Neuronal stem cell (in vitro differentiated cells): ENCODE results near the gene MYLK4.

Source experiments
- DNase-seq: peaks from one replicate; pipeline ENCODE4 v3.0.0-alpha.2; 2013; ENCODE audit warnings: low spot score
- H2AFZ ChIP-seq: one replicate; pipeline ENCODE4 v1.6.1; 2013; ENCODE audit warnings: mild to moderate bottlenecking, low read length, inconsistent platforms
- H2AK5ac ChIP-seq: 2 replicates; pipeline ENCODE4 v1.6.1; 2013; ENCODE audit warnings: low read depth, mild to moderate bottlenecking, inconsistent platforms, low read length, moderate library complexity, mixed read lengths
- H2BK120ac ChIP-seq: 2 replicates; pipeline ENCODE4 v1.6.1; 2013; ENCODE audit warnings: low read depth, mild to moderate bottlenecking, inconsistent platforms, low read length, moderate library complexity, mixed read lengths
- H2BK12ac ChIP-seq: one replicate; pipeline ENCODE4 v1.6.1; 2013; ENCODE audit warnings: low read length, inconsistent platforms
- H2BK15ac ChIP-seq: 2 replicates; pipeline ENCODE4 v1.6.1; 2013; ENCODE audit warnings: mild to moderate bottlenecking, low read length, inconsistent platforms, mixed read lengths
- H2BK5ac ChIP-seq: one replicate; pipeline ENCODE4 v1.6.1; 2013; ENCODE audit warnings: inconsistent platforms, mild to moderate bottlenecking, low read length, moderate library complexity
- H3K14ac ChIP-seq: one replicate; pipeline ENCODE4 v1.6.1; 2013; ENCODE audit warnings: low read length, inconsistent platforms
- H3K18ac ChIP-seq: 2 replicates; pipeline ENCODE4 v1.6.1; 2013; ENCODE audit warnings: low read length, inconsistent platforms
- H3K23ac ChIP-seq: 2 replicates; pipeline ENCODE4 v1.6.1; 2013; ENCODE audit warnings: low read depth, mild to moderate bottlenecking, mixed read lengths, low read length, inconsistent platforms; ENCODE audit not compliant: poor library complexity
- H3K27ac ChIP-seq: replicated peaks from 3 replicates; pipeline ENCODE4 v1.5.1; 2013; ENCODE audit warnings: low read length, inconsistent platforms
- H3K27me3 ChIP-seq, 3 experiments: 2 replicates each; pipeline ENCODE4 v1.6.1; 2013; ENCODE audit warnings: low read length in 3 of 3, mild to moderate bottlenecking in 2 of 3, inconsistent platforms in 1 of 3, low read depth in 1 of 3, mixed read lengths in 1 of 3, moderate library complexity in 1 of 3; ENCODE audit not compliant: control insufficient read depth in 3 of 3, insufficient read depth in 3 of 3
- H3K36me3 ChIP-seq, 2 donors: replicated peaks in 1 of 2; 2 replicates each; pipeline ENCODE4 v1.6.1; 2013; ENCODE audit warnings: low read length in 2 of 2; ENCODE audit not compliant: control insufficient read depth in 2 of 2, insufficient read depth in 2 of 2
- H3K4ac ChIP-seq: 2 replicates; pipeline ENCODE4 v1.6.1; 2013; ENCODE audit warnings: inconsistent platforms, mild to moderate bottlenecking, low read length, moderate library complexity
- H3K4me1 ChIP-seq, 2 donors: 1 replicate in 1 of 2; 2 replicates in 1 of 2; pipeline ENCODE4 v1.6.1; 2013; ENCODE audit warnings: low read length in 2 of 2, low read depth in 1 of 2; ENCODE audit not compliant: control insufficient read depth in 2 of 2, insufficient read depth in 1 of 2
- H3K4me2 ChIP-seq: one replicate; pipeline ENCODE4 v1.6.1; 2013; ENCODE audit warnings: mild to moderate bottlenecking, low read length, inconsistent platforms; ENCODE audit not compliant: insufficient read depth, poor library complexity, severe bottlenecking
- H3K4me3 ChIP-seq, 2 donors: 2 replicates each; pipeline ENCODE4 v1.5.1; 2013; ENCODE audit warnings: low read length in 2 of 2, mild to moderate bottlenecking in 2 of 2, inconsistent platforms in 1 of 2, moderate library complexity in 1 of 2
- H3K79me1 ChIP-seq: one replicate; pipeline ENCODE4 v1.6.1; 2013; ENCODE audit warnings: low read depth, mild to moderate bottlenecking, inconsistent platforms, low read length, moderate library complexity
- H3K9ac ChIP-seq: one replicate; pipeline ENCODE4 v1.6.1; 2013; ENCODE audit warnings: mild to moderate bottlenecking, low read depth, low read length, inconsistent platforms; ENCODE audit not compliant: poor library complexity
- H3K9me3 ChIP-seq, 2 donors: replicated peaks in 1 of 2; 2 replicates each; pipeline versions ENCODE3 to v1.6.1; 2013; ENCODE audit warnings: low read length in 2 of 2, mild to moderate bottlenecking in 2 of 2, inconsistent platforms in 1 of 2, low read depth in 1 of 2, mixed read lengths in 1 of 2, moderate library complexity in 1 of 2; ENCODE audit not compliant: control insufficient read depth in 2 of 2, insufficient read depth in 1 of 2
- H4K8ac ChIP-seq: one replicate; pipeline ENCODE4 v1.6.1; 2013; ENCODE audit warnings: low read depth, mild to moderate bottlenecking, inconsistent platforms, low read length, moderate library complexity
- H4K91ac ChIP-seq: one replicate; pipeline ENCODE4 v1.6.1; 2013; ENCODE audit warnings: low read length, low read depth, mild to moderate bottlenecking, inconsistent platforms; ENCODE audit not compliant: poor library complexity
- WGBS, 2 donors: extraction: QIAGEN DNeasy Blood & Tissue Kit; methylation state at CpG; one replicate each; pipeline ENCODE4 v1.1.7; 2013; ENCODE audit warnings: missing lambda C conversion rate in 2 of 2, mixed read lengths in 1 of 2; ENCODE audit not compliant: insufficient read length in 2 of 2, insufficient replicate concordance in 1 of 2; ENCODE audit errors: extremely low coverage in 2 of 2; 5-methylcytosine and 5-hydroxymethylcytosine counted together

The MYLK4 gene

GRCh38 chr6:2713473-2714110, 37.1 kb downstream of the MYLK4 start:
- Histone ChIP-seq H3K4me1 (no peaks in the 10 kb centered on the region), H2BK120ac (no peak overlapping the region), H3K79me1 (no peaks in the 10 kb centered on the region), H3K36me3 (no peaks in the 10 kb centered on the region), H2BK5ac (no peak overlapping the region), H3K23ac (peak overlapping the region; percentile 16), H3K27ac (no peak overlapping the region), H2AFZ (no peak overlapping the region), H4K8ac (no peak overlapping the region), H3K18ac (no peak overlapping the region), H3K4me2 (no peak overlapping the region), H3K27me3 (no peaks in the 10 kb centered on the region), H3K4me3 (no peak overlapping the region), H2BK15ac (no peak overlapping the region), H4K91ac (no peak overlapping the region), H3K9ac (no peak overlapping the region), H3K14ac (no peak overlapping the region), H2AK5ac (no peak overlapping the region), H3K9me3 (peaks cover 5 to 7% of the 10 kb centered on the region in 2 donors), H3K4ac (no peak overlapping the region), H2BK12ac (no peak overlapping the region)
- DNase-seq: no peak
- WGBS, 2 donors: no CpG with 5 or more reads among the region's 8 CpGs

- no peaks in the 10 kb centered on the region for H3K79me1 ChIP-seq
- no peak overlapping the region for H3K18ac ChIP-seq
- no peak overlapping the region for H3K23ac ChIP-seq
- no peaks in the 10 kb centered on the region for H3K27me3 ChIP-seq
- H3K27ac ChIP-seq: no peak overlapping the region
- no peak overlapping the region for H3K9ac ChIP-seq
- H2BK5ac ChIP-seq: no peak overlapping the region
- no peak overlapping the region for H2BK12ac ChIP-seq
- H2AK5ac ChIP-seq: no peak overlapping the region
- no peaks in the 10 kb centered on the region for H3K4me1 ChIP-seq
- H4K8ac ChIP-seq: no peak overlapping the region
- no peak overlapping the region for H3K14ac ChIP-seq
- H2AFZ ChIP-seq: no peak overlapping the region
- no peak for DNase-seq
- H3K9me3 ChIP-seq: peaks cover 5 to 7% of the 10 kb centered on the region in 2 donors
- H3K36me3 ChIP-seq: no peaks in the 10 kb centered on the region
- no peak overlapping the region for H2BK15ac ChIP-seq
- no peak overlapping the region for H3K4me2 ChIP-seq
- H3K4ac ChIP-seq: no peak overlapping the region
- WGBS, 2 donors: no CpG with 5 or more reads among the region's 5 CpGs
- no peak overlapping the region for H2BK120ac ChIP-seq
- no peak overlapping the region for H3K4me3 ChIP-seq
- H4K91ac ChIP-seq: no peak overlapping the region
Observed at GRCh38 chr6:2712102-2712501, 38.6 kb downstream of the MYLK4 start.

GRCh38 chr6:2710412-2710811, 40.3 kb downstream of the MYLK4 start:
- no peak overlapping the region for H3K9ac ChIP-seq
- H3K27me3 ChIP-seq: no peaks in the 10 kb centered on the region
- no peak overlapping the region for H2AK5ac ChIP-seq
- no peaks in the 10 kb centered on the region for H3K79me1 ChIP-seq
- no peak overlapping the region for H2BK15ac ChIP-seq
- H3K36me3 ChIP-seq: no peaks in the 10 kb centered on the region
- H3K4me2 ChIP-seq: no peak overlapping the region
- H2BK5ac ChIP-seq: no peak overlapping the region
- no peak overlapping the region for H3K23ac ChIP-seq
- no peak overlapping the region for H3K4ac ChIP-seq
- H3K14ac ChIP-seq: no peak overlapping the region
- peaks cover 5 to 7% of the 10 kb centered on the region in 2 donors for H3K9me3 ChIP-seq
- no peak overlapping the region for H4K8ac ChIP-seq
- H3K4me3 ChIP-seq: no peak overlapping the region
- H2AFZ ChIP-seq: no peak overlapping the region
- no peak overlapping the region for H3K27ac ChIP-seq
- no peak overlapping the region for H4K91ac ChIP-seq
- H2BK12ac ChIP-seq: no peak overlapping the region
- no peak overlapping the region for H2BK120ac ChIP-seq
- no peak for DNase-seq
- H3K4me1 ChIP-seq: no peaks in the 10 kb centered on the region
- no peak overlapping the region for H3K18ac ChIP-seq

GRCh38 chr6:2708456-2708855, 42.3 kb downstream of the MYLK4 start:
- H2AFZ ChIP-seq: no peak overlapping the region
- no peak overlapping the region for H3K4ac ChIP-seq
- no peak overlapping the region for H3K23ac ChIP-seq
- DNase-seq: no peak
- H3K18ac ChIP-seq: no peak overlapping the region
- no peaks in the 10 kb centered on the region for H3K36me3 ChIP-seq
- H3K4me3 ChIP-seq: no peak overlapping the region
- H3K27ac ChIP-seq: no peak overlapping the region
- no peak overlapping the region for H3K14ac ChIP-seq
- no peak overlapping the region for H2BK12ac ChIP-seq
- no peak overlapping the region for H2AK5ac ChIP-seq
- H3K27me3 ChIP-seq: peaks cover 0 to 3% (median 0%) of the 10 kb centered on the region in 3 experiments
- no peaks in the 10 kb centered on the region for H3K4me1 ChIP-seq
- H2BK5ac ChIP-seq: no peak overlapping the region
- no peak overlapping the region for H3K4me2 ChIP-seq
- no peaks in the 10 kb centered on the region for H3K79me1 ChIP-seq
- H3K9me3 ChIP-seq: peaks cover 5 to 6% of the 10 kb centered on the region in 2 donors
- no peak overlapping the region for H2BK15ac ChIP-seq
- no peak overlapping the region for H4K91ac ChIP-seq
- H4K8ac ChIP-seq: no peak overlapping the region
- WGBS, 2 donors: no CpG with 5 or more reads among the region's 5 CpGs
- H2BK120ac ChIP-seq: no peak overlapping the region
- H3K9ac ChIP-seq: no peak overlapping the region
